Measurements from ENCODE around the gene SLX9.

DNA sequence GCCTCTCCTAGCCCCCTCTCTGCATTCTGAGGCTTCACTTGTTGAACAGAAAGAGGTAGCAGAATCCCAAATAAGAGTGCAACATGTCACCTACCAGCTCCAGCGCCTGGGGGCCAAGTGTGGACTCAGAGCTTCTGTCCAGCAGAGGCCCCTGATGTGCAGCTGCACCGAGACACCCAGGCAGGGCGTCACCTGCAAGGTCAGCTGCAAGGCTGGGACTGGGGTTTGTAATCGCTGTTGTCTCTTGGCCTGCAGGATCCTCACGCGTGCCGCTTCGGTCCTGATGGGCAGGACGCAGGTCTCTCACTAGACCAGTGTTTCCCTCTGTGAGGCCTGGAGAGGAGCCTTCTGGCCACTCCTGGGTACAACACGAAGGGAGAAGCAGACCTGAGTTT is 4.3 kb upstream of the SLX9 start:
- TF ChIP-seq POLR2A (IDR thresholded peaks at IDR 0.05) (no peak), CTCF (IDR thresholded peaks at IDR 0.05) (no peak)
